ENCODE measurements around the gene WDR33. TPM values are rescaled to one million over a fixed set of nuclear protein-coding genes. Genes with fewer than 3 reads are reported as not detected.

WDR33 gene
- total RNA-seq, 3 donors from 2014 or later = 49.4 to 83.3 (median 50.1) TPM

DNA sequence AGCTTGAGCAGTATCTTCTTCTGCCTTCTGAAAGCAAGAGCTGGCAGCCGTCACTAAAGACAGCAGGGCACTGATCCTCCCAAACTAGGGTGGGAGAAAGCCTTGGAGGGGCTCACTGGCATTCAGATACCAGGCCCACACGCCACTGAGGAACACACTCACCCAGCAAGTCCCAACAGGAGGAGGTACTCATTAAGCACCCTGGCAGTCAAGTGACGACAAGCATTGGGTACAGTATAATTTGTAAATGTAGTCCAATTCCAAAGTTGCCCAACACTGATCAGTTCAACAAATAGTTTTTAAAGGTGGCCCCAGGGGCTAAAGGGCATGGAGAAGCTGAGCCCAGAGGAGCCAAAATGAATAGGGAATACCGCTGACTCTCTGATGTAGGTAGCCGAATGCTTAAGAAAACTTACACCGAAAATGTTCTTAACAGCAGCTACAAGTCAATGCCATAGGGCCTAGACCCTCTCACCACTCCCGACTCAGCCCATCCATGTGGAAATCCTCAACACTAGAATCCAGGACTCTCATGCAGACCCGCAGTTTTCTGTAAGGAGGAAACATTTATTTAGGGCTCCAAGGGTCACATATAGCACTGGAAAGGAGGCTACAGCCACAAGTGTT, 145.6 kb downstream of the WDR33 start:
- H3K36me3 ChIP-seq = no peaks in the 10 kb centered on the region
- H3K9me3 ChIP-seq = peaks cover 0 to 5% of the 10 kb centered on the region in 2 donors
- no peak for DNase-seq (ENCODE audit: low spot score in 2 of 2)
- peak overlapping the region in 1 of 2 donors; percentile 73 for H3K27ac ChIP-seq
- peaks cover 0 to 6% of the 10 kb centered on the region in 2 donors for H3K4me1 ChIP-seq
- intact Hi-C loops (cut with DNase I; ENCODE audit: low total_unique reads) = no loop called here
- TF ChIP-seq CTCF (IDR thresholded peaks at IDR 0.05) (no peak), POLR2A (IDR thresholded peaks at IDR 0.05) (no peak), POLR2AphosphoS5 (IDR thresholded peaks at IDR 0.05) (no peak)
- no peaks in the 10 kb centered on the region for H3K27me3 ChIP-seq
- H3K4me3 ChIP-seq = no peak overlapping the region

DNA sequence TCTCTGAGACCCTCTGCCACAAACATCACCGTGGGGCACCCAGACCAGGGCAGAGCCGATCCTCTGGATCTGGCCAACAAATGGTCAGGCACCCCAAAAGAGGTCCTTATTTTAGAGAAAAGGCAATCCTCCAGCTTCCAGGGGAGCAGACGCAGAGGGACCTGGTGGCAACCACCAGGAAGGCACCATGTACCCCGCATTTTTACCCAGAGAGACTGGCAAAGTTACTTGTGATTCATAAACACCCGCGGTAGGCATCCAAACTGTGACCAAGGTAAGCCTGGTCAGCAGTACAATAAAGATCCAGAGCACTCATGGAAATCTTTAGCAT, 146.1 kb downstream of the WDR33 start:
- TF ChIP-seq CTCF (IDR thresholded peaks at IDR 0.05) = no peak
- no peak for TF ChIP-seq POLR2A (IDR thresholded peaks at IDR 0.05)
- TF ChIP-seq POLR2AphosphoS5 (IDR thresholded peaks at IDR 0.05) = no peak
- Histone ChIP-seq H3K9me3 (peaks cover 0 to 2% of the 10 kb centered on the region in 2 donors), H3K27ac (peak overlapping the region; percentile 40 to 73), H3K27me3 (no peaks in the 10 kb centered on the region), H3K36me3 (no peaks in the 10 kb centered on the region), H3K4me3 (peak overlapping the region; percentile 31 to 66 (median 32)), H3K4me1 (peaks cover 0 to 6% of the 10 kb centered on the region in 2 donors)
- DNase-seq (ENCODE audit: low spot score in 2 of 2) = no peak
- intact Hi-C loops (cut with DNase I; ENCODE audit: low total_unique reads) = no loop called here

- intact Hi-C loops (cut with DNase I; ENCODE audit: low total_unique reads) = no loop called here
- Histone ChIP-seq H3K4me3 (peak overlapping the region; percentile 31 to 66 (median 32)), H3K4me1 (peaks cover 0 to 6% of the 10 kb centered on the region in 2 donors), H3K36me3 (no peaks in the 10 kb centered on the region), H3K27ac (peak overlapping the region; percentile 40 to 73), H3K27me3 (no peaks in the 10 kb centered on the region), H3K9me3 (no peaks in the 10 kb centered on the region)
- TF ChIP-seq POLR2A (IDR thresholded peaks at IDR 0.05) = no peak
- no peak for TF ChIP-seq POLR2AphosphoS5 (IDR thresholded peaks at IDR 0.05)
- no peak for TF ChIP-seq CTCF (IDR thresholded peaks at IDR 0.05)
- peak in 1 of 2 donors; percentile 47 for DNase-seq (ENCODE audit: low spot score in 2 of 2)
Measured at GRCh38 chr2:127664065-127664894, 146.7 kb downstream of the WDR33 start.

DNA sequence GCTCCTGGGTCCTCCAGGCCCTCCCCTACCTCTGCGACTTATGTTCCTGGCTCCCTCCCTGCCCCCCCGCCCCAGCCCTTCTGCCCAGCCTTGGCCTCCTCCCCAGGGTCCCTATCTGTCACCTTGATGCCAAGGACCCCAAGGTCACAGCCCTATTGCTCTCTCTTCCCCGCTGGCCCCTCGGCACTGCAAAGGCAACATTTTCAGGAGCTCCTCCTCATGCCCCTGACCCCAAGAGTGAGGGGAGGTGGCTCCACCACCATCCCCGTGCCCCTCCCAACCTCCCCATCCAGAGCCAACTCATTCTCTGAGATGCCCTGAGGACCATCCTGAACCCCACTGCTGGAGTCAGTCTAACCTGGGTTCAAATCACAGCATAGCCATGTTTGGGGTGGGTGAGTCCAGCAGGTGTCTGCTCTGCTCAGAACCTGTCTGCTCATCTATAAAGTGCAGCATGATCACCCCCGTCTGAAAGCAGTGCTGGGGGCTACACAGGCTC, 147.4 kb downstream of the WDR33 start:
- Histone ChIP-seq H3K27ac (peak overlapping the region in 1 of 2 donors; percentile 68), H3K4me1 (peaks cover 0 to 6% of the 10 kb centered on the region in 2 donors), H3K9me3 (no peaks in the 10 kb centered on the region), H3K4me3 (peak overlapping the region; percentile 31 to 66 (median 32)), H3K27me3 (no peaks in the 10 kb centered on the region), H3K36me3 (no peaks in the 10 kb centered on the region)
- peak in 1 of 2 donors; percentile 45 for DNase-seq (ENCODE audit: low spot score in 2 of 2)
- intact Hi-C loops (cut with DNase I; ENCODE audit: low total_unique reads) = no loop called here
- TF ChIP-seq POLR2A (IDR thresholded peaks at IDR 0.05) (no peak), CTCF (IDR thresholded peaks at IDR 0.05) (no peak), POLR2AphosphoS5 (IDR thresholded peaks at IDR 0.05) (no peak)

Measured in breast epithelium (tissue), 4 donors.